ENCODE measurements around the gene SMIM45.

The SMIM45 gene

GRCh38 chr22:41923595-41924276 lies 28.2 kb upstream of the SMIM45 start:
- Histone ChIP-seq H3K27me3 (no peaks in the 10 kb centered on the region), H3K4me3 (no peak overlapping the region), H3K9me3 (no peaks in the 10 kb centered on the region), H3K36me3 (no peaks in the 10 kb centered on the region), H3K4me1 (peaks cover 0 to 11% (median 6%) of the 10 kb centered on the region in 3 donors), H3K27ac (no peak overlapping the region)
- DNase-seq = no peak
- 88 to 89% methylated on average over 14 of the region's 14 CpGs for WGBS, 2 donors
- ATAC-seq = no peak
- TF ChIP-seq, protein P1, sequence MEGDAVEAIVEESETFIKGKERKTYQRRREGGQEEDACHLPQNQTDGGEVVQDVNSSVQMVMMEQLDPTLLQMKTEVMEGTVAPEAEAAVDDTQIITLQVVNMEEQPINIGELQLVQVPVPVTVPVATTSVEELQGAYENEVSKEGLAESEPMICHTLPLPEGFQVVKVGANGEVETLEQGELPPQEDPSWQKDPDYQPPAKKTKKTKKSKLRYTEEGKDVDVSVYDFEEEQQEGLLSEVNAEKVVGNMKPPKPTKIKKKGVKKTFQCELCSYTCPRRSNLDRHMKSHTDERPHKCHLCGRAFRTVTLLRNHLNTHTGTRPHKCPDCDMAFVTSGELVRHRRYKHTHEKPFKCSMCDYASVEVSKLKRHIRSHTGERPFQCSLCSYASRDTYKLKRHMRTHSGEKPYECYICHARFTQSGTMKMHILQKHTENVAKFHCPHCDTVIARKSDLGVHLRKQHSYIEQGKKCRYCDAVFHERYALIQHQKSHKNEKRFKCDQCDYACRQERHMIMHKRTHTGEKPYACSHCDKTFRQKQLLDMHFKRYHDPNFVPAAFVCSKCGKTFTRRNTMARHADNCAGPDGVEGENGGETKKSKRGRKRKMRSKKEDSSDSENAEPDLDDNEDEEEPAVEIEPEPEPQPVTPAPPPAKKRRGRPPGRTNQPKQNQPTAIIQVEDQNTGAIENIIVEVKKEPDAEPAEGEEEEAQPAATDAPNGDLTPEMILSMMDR (IDR thresholded peaks at IDR 0.05) = no peak
- intact Hi-C loops (cut with DNase I) = no loop called here
- FAIRE-seq = no peak

- peak; percentile 81 to 97 (median 90) for ATAC-seq
- no peak overlapping the region for H3K27ac ChIP-seq
These were observed 26.0 kb upstream of the SMIM45 start for GRCh38 chr22:41925783-41926460.

GRCh38 chr22:41927813-41928212 lies 24.1 kb upstream of the SMIM45 start:
- DNase-seq (no peak), ATAC-seq (no peak), FAIRE-seq (no peak)
- no peaks in the 10 kb centered on the region for H3K27me3 ChIP-seq
- no peak overlapping the region for H3K27ac ChIP-seq
- TF ChIP-seq, protein P1 (IDR thresholded peaks at IDR 0.05) = no peak
- no peaks in the 10 kb centered on the region for H3K36me3 ChIP-seq
- no peak overlapping the region for H3K4me3 ChIP-seq
- no peaks in the 10 kb centered on the region for H3K9me3 ChIP-seq
- peaks cover 0 to 3% (median 0%) of the 10 kb centered on the region in 3 donors for H3K4me1 ChIP-seq
- WGBS, 2 donors = 78 to 84% methylated on average over 6 of the region's 6 CpGs
- intact Hi-C loops (cut with DNase I) = no loop called here

More at GRCh38 chr22:41925783-41926460, 26.0 kb upstream of the SMIM45 start:
- TF ChIP-seq, protein P1 (IDR thresholded peaks at IDR 0.05) = peak; percentile 49 to 64 (median 56)
- Histone ChIP-seq H3K4me3 (peak overlapping the region in 3 of 4 donors; percentile 1 to 54 (median 36)), H3K27me3 (no peaks in the 10 kb centered on the region), H3K36me3 (no peaks in the 10 kb centered on the region), H3K9me3 (no peaks in the 10 kb centered on the region), H3K4me1 (peaks cover 0 to 3% (median 0%) of the 10 kb centered on the region in 3 donors)
- DNase-seq = peak; percentile 47 to 92 (median 80)
- WGBS, 2 donors = 5 to 8% methylated on average over 34 to 45 of the region's 48 CpGs
- no peak for FAIRE-seq
- intact Hi-C loops (cut with DNase I) = no loop called here

GRCh38 chr22:41928593-41929417 lies 23.1 kb upstream of the SMIM45 start:
- intact Hi-C loops (cut with DNase I) = no loop called here
- Histone ChIP-seq H3K36me3 (no peaks in the 10 kb centered on the region), H3K27me3 (no peaks in the 10 kb centered on the region), H3K9me3 (no peaks in the 10 kb centered on the region), H3K4me3 (no peak overlapping the region), H3K27ac (no peak overlapping the region), H3K4me1 (peaks cover 0 to 3% (median 0%) of the 10 kb centered on the region in 3 donors)
- FAIRE-seq (no peak), ATAC-seq (no peak), DNase-seq (no peak)
- TF ChIP-seq, protein P1 (IDR thresholded peaks at IDR 0.05) = no peak
- 84 to 87% methylated on average over 11 to 14 of the region's 14 CpGs for WGBS, 2 donors
